HuH-7 (cell line): ENCODE data around the gene DOCK1.

Experiments used
- DNase-seq: peaks from one replicate; pipeline ENCODE4 v3.0.0; 2011; ENCODE audit warnings: low spot score

DOCK1 gene

GRCh38 chr10:127012071-127012768 is 107.0 kb downstream of the DOCK1 start:
- DNase-seq, result no peak

GRCh38 chr10:127012769-127013152 is 107.5 kb downstream of the DOCK1 start:
- no peak for DNase-seq

- no peak for DNase-seq
These were observed 108.0 kb downstream of the DOCK1 start for GRCh38 chr10:127013211-127013656.

DNA sequence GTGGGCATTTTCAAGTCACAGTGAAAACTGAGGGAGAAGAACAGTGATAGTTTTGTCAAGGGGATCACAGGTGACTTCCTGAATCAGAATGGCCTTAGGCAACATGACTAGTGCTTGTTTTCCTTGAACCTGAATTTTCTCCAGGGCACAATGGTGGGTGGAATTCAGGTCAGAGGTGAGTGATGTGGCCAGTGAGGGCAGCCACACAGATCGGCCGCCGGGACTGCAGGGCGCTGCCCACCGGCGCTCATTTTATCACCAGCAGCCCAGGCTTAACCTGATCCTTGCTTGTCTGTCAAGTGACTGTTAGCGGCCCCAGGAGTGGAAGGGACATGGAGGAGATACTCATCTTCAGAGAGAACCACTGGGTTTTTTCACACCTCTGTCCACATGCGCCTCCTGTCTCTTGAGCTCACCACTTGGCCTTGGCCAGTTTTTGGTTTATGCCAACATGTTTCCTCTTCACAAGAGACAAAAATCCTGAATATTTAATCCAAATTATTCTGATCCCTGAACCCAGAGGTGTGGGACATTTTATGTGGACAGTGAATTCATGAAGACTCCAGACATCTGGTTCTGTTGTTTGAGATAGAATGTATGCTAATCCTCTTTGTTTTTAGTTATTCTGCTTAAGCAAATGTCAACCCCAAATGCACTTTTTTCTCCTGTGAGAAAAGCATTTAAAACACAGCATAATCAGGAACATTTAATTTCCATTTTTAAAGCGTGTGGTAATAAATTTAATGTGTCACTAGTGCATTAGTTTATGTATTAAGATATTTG is 108.7 kb downstream of the DOCK1 start:
- no peak for DNase-seq

- no peak for DNase-seq
These were observed 109.4 kb downstream of the DOCK1 start for GRCh38 chr10:127014671-127015070.

DNA sequence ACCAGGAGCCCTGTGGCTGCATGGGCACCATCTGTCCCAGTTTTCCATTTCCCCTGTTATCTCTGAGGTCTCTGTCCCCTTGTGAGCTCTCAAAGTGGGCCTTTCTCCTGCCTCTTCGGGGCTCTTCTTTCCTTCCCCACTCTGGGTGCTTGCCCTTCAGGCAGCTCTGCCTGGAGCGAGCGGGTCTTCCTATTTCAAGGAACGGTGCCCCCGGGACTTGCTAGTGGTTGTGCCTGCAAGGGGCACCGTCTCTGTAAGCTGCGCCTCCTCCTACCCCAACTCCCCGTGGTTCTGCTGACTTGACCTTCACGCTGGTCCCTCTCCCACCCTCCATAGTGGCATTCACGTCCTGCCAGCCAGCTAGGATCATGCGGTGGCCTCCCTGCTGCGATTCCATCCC is 110.1 kb downstream of the DOCK1 start:
- DNase-seq, result no peak

DNA sequence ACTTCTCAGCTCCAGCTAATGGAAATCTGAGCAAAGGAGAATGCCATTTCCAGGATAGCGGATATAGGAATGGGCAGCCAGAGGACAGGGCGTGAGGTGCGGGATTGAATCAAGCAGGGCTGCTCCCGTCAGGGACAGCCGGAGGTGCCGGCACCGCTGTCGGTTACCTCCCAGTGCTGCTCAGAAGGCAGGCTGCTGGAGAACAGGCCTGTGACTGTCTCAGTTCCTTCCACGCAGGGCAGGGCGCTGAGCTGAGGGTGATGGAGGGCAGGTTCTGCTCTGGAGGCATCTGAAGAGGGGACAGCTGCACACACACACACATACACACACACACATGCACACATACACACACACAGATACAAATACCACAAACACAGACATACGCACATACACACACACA is 111.1 kb downstream of the DOCK1 start:
- DNase-seq, result no peak

DNA sequence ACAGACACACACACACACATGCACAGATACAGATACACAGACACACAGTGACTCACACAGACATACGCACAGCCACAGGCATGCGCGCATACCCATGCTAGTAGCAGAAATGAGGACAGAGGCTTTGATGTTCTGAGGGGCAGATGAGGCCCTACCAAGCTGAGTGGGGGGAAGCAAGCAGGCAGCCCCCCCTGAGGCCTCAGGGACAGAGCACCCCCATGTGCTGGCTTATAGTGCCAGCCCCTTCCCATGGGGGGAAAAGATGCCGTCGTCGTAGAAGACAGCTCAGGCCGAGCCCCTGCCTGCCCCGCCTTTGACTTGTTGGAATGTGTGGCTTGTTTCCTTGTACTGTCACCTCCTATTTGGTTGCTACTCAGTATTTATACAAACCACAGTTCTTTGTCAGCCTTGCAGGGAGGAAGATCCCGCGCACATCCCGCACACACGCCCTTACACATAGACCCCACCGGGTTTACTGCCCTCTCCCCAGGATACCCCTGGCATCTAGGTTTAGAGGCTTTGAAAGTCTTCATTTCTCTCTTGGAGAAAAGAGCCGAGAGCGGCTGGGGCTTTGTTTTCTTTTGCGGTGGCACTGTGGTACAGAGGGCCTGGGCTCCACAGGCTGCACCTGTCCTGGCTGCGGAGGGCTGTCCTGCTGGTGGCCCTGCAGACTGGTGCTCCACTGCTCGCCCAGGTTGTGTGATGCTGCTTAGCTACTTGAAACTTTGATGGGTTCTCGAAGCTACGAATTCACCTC is 112.5 kb downstream of the DOCK1 start:
- DNase-seq, result no peak

GRCh38 chr10:127018298-127018650 is 113.0 kb downstream of the DOCK1 start:
- DNase-seq, result no peak

DNA sequence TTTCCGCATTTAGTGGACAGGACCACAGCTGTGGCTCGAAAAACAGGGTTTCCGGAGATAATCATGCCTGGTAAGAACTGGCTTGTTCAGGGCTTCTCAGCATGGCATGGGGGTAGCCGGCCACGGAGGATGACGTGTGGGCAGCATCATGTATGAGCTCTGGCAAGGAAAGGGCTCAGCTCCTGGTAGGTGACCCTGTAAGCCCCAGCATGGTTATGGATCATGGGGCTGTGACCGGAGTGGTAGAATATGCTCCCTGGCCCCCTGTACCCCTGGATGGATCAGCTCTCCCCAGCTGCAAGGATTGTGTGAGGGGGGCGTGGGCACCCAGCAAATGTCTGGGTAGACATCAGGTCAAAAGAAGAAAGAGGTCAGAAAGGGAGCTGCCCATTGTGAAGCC is 113.5 kb downstream of the DOCK1 start:
- no peak for DNase-seq

DNA sequence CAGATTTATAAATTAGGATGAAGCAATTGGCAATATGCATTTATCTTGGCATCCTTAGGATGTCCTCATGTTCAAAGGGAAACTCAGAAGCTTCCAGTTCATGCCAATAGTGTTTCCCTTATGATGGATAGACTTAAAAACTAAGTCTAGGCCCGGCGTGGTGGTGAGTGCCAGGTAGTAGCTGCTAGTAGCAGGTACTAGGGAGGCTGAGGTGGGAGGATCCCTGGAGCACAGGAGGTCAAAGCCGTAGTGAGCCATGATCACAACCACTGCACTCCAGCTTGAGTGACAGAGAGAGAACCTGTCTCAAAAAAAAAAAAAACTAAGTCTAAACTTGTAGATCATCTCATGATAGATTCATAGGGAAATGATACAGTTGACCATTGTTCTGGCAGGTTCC is 115.0 kb downstream of the DOCK1 start:
- DNase-seq, result no peak

DNA sequence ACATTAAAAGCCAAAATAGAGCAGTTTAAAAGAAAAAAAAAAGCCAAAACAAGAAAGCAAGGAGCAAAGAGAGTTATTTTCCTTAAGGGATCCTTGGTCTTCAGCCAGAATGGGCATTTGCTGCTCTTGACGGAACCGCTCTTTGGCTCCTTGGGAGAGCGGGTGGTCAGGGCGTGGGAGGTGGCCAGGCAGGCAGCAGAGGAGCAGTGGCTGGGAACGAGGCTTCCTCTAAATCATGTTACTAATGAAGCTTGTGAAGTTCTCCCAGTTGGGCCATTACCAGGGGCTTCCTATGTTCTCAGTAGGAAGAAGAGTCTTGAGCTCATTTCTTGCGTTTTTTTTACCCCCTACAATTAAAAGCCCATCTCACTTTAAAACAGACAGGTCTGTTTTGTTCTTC is 116.6 kb downstream of the DOCK1 start:
- no peak for DNase-seq

DNA sequence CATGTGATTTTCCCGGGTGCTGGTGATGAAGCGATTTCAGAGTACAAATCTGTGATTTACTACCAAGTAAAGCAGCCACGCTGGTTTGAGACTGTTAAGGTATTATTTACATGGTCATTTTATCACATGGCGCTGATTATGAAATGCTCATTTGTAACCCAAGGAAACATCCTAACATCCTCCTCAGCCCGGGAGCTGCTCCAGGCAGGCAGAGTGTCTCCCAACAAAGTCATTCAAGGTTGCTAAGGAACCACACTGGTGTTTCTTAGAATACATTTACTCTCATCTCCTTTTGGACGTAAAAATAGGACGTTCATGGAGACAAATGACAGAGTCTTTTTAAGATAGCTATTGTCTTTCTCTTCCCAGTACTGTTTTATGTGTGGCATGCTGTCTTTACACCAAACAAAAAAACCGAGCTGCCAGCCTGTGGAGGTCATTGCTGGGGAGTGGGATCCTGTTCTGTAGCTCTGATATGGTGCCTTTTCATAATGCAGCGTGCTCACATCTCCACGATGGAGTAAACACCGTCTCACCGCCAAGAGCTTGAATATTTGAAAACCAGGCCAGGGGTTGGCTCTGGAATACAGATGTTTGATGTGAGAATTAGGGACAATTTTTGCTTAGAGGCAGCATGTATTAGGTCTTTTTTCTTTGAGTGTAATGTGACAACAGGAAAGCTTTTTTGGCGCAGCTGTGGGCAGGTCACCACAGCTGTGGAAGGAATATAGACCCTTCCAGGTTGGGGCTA is 119.6 kb downstream of the DOCK1 start:
- no peak for DNase-seq

DNA sequence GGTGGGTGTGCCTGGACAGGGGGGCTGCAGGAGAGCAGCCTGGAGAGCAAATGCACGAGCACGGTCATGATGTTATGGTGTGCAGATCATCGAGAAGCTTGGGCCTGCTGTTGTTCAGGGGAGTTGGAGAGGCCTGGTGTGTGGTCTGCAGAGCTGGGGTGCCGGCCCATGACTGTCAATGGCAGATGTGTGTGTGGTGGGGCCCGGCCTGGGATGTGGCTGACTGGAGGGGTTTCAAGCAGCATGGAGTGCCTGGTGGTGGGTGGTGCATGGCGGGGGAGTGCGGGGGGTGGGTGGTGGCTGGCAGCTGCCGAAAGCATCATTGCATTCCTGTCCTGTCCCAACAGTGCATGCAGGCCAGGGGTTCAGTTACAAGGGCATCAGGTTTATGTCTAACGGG is 122.6 kb downstream of the DOCK1 start:
- no peak for DNase-seq

- DNase-seq, result no peak
These were observed 123.3 kb downstream of the DOCK1 start for GRCh38 chr10:127028556-127028955.

DNA sequence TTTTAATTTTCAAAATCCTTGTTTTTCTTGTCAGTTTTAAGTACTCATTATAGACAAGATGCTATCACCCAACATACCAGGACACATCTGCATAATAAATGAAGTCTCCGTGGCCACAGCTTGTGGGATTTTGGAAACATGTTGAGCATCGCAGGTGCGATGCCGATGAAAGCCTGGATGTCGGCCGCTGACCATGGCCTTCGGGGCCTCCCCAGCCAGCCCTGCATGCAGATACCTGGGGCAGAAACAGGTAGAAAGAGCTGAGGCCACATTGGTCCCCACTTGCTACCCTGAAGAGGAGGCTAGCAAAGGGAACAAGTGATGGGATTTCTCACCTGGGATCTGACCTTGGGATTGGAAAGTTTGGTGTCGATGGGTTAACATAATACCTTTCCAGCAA is 123.8 kb downstream of the DOCK1 start:
- no peak for DNase-seq

DNA sequence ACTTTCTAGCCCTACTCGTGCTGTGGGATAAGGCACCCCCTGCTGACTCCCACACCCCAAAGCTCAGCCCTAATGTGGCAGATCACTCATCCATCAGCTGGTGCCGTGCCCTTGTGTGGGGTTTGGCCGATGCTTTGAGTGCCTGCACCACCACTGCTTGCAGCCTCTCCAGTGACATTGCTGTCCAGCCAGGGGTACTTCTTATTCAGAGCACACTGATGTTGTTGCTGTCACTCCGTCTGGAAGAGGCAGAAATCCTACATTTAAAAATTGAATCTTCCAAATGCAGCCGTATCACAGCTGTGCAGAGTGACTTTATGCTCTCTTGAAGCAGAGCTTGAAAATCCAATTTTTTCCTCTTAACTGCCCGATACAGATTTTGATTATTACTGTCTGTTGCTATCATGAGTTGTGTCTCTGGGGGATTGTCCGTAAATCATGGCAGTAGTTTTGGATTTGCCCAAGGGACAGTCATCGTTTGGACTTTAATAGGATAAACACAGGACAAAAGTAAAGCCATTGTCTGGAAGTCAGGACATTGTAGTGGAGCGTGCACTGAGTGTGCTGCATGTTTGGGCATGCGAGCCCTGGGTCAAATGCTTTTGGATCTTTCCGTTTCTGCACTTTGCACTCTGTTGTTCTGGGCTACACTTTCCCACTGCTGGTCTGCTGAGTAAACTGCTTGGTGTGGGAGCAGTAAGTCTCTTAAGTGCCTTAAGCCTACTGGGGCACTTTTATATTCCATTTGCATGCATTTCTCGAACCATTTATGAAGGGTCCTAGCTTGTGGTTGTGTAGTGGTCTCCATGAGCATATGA is 128.2 kb downstream of the DOCK1 start:
- no peak for DNase-seq

DNA sequence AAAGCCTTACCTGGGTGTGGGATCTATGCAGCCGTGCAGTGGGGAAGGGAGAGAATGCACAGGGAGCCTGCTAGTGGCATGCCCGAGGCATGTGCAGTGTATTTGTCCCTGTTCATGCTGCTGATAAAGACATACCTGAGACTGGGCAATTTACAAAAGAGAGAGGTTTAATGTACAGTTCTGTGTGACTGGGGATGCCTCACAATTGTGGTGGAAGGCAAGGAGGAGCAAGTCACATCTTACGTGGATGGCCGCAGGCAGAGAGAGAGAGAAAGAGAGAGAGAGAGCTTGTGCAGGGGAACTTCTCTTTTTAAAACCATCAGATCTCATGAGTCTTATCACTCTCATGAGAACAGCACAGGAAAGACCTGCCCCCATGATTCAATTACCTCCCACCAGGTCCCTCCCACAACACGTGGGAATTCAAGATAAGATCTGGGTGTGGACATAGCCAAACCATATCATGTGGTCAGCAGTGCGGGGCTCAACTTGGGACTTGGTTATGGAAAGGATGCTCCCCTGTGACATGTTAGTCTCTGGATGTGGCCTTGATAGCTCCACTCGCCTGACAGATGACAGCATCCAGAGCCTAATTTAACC is 128.9 kb downstream of the DOCK1 start:
- DNase-seq, result no peak

DNA sequence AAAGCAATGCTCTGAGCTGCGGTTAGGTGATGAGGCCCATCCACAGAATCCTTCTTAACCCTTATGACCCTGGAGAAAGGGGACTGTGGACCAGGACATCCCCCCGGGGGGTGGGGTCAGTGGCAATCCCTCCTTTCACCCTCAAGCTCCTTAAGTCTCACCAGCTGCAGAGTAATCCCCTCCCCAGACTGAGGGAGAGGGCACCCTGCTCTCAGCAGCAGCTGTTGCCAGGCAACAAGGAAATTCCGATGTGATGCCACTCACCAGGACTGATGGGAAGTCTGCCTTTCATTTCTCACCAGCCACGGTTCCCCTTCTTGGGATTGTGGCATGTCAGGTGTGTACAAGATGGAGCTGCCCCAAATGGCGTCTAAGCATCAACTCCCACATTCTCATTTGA is 129.6 kb downstream of the DOCK1 start:
- DNase-seq, result no peak

DNA sequence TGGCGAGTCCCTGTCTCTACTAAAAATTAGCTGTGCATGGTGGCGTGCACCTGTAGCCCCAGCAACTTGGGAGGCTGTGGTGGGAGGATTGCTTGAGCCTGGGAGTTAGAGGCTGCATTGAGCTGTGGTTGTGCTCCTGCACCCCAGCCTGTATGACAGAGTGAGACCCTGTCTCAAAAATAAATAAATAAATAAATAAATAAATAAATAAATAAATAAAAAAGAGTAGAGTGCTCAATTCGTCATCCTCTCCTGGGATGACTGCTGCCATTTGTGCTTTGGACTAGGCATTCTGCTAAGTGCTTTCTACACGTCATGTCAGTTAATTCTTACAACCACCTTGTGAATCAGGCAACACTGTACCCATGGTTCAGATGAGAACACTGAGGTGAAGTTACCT is 130.6 kb downstream of the DOCK1 start:
- DNase-seq, result no peak

DNA sequence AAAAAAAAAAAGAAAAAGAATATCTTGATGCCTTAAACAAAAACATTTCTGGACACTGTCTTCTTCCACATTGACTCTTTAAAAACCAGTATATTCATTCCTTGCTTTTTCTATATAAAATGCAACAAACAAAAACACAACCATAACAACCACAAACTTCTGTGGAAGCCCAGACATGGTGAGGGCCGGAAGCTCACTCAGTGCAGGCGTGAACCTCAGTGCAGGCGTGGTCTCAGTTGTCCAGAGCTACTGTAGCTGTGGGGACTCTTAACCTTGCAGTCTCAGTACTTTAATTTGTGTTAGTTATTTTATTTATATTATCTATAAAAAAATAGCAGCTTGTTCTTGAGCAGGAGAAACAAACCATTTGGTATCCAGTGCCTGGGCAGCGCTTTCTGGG is 131.8 kb downstream of the DOCK1 start:
- DNase-seq, result no peak
